HepG2 (cell line): ENCODE data around the gene GPR176. TPM values are rescaled to one million over a fixed set of nuclear protein-coding genes. Genes with fewer than 3 reads are reported as not detected.

ENCODE experiments used
- ARHGAP35 ChIP-seq: sonication (generic); formaldehyde crosslinking; IDR thresholded peaks from 2 replicates; pipeline ENCODE4 v1.9.0; 2022; ENCODE audit warnings: mild to moderate bottlenecking, inconsistent platforms, moderate library complexity, missing genetic modification reagents, borderline replicate concordance
- ARID5B ChIP-seq: IDR thresholded peaks from 2 replicates; pipeline ENCODE4 v1.4.0; 2020; ENCODE audit warnings: mild to moderate bottlenecking, missing genetic modification reagents
- BORCS8-MEF2B ChIP-seq: sonication (generic); formaldehyde crosslinking; IDR thresholded peaks from 2 replicates; pipeline ENCODE4 v1.8.0; 2022; ENCODE audit warnings: mild to moderate bottlenecking, missing genetic modification reagents
- BRF2 ChIP-seq: sonication (generic); formaldehyde crosslinking; IDR thresholded peaks from 2 replicates; pipeline ENCODE4 v1.8.1; 2022; ENCODE audit warnings: mild to moderate bottlenecking, missing genetic modification reagents
- CEBPB ChIP-seq: IDR thresholded peaks from 2 replicates; pipeline ENCODE4 v1.6.1; 2011; ENCODE audit warnings: low read depth, low read length, improper control_type of control experiment, borderline replicate concordance
- ERF ChIP-seq: IDR thresholded peaks from 2 replicates; pipeline ENCODE4 v1.6.1; 2018; ENCODE audit warnings: missing biosample characterization, missing genetic modification reagents
- HMG20B ChIP-seq: conservative IDR thresholded peaks from 2 replicates; pipeline ENCODE4 v1.6.1; 2016; ENCODE audit warnings: missing genetic modification reagents, missing compliant biosample characterization
- HNF4G ChIP-seq, 2 experiments: sonication (generic) in 1 of 2; formaldehyde crosslinking in 1 of 2; IDR thresholded peaks; 2 replicates each; pipeline versions ENCODE4 v1.4.0 to v1.6.1; 2011 to 2020; ENCODE audit warnings: borderline replicate concordance in 2 of 2, low read depth in 2 of 2, mild to moderate bottlenecking in 2 of 2, low read length in 1 of 2, missing genetic modification reagents in 1 of 2, moderate library complexity in 1 of 2
- IKZF1 ChIP-seq: fragments of 450-650 bp; IDR thresholded peaks from 2 replicates; pipeline ENCODE4 v1.7.1; 2016
- MTA1 ChIP-seq: sonication (generic); formaldehyde crosslinking; IDR thresholded peaks from 2 replicates; pipeline ENCODE4 v1.4.0; 2020; ENCODE audit warnings: missing genetic modification reagents, mild to moderate bottlenecking, borderline replicate concordance
- NAIF1 ChIP-seq: sonication (generic); formaldehyde crosslinking; IDR thresholded peaks from 2 replicates; pipeline ENCODE4 v1.5.0; 2020; ENCODE audit warnings: mild to moderate bottlenecking, missing genetic modification reagents, borderline replicate concordance
- NFE2L1 ChIP-seq: sonication (generic); formaldehyde crosslinking; IDR thresholded peaks from 2 replicates; pipeline ENCODE4 v1.4.0; 2020; ENCODE audit warnings: missing genetic modification reagents, mild to moderate bottlenecking, borderline replicate concordance
- PHF20 ChIP-seq: sonication (generic); formaldehyde crosslinking; IDR thresholded peaks from 2 replicates; pipeline ENCODE4 v1.5.0; 2020; ENCODE audit warnings: mild to moderate bottlenecking, missing genetic modification reagents
- ZBTB39 ChIP-seq: sonication (generic); formaldehyde crosslinking; IDR thresholded peaks from 2 replicates; pipeline ENCODE4 v1.5.0; 2020; ENCODE audit warnings: missing genetic modification reagents
- ZFP91 ChIP-seq: sonication (generic); formaldehyde crosslinking; IDR thresholded peaks from 2 replicates; pipeline ENCODE4 v1.9.0; 2022; ENCODE audit warnings: missing genetic modification reagents, mild to moderate bottlenecking, borderline replicate concordance
- ZNF121 ChIP-seq: sonication (generic); formaldehyde crosslinking; IDR thresholded peaks from 2 replicates; pipeline ENCODE4 v1.5.0; 2020; ENCODE audit warnings: mild to moderate bottlenecking, missing genetic modification reagents
- ZNF33A ChIP-seq: sonication (generic); formaldehyde crosslinking; IDR thresholded peaks from 2 replicates; pipeline ENCODE4 v1.5.1; 2020; ENCODE audit warnings: missing genetic modification reagents, mild to moderate bottlenecking, moderate library complexity, borderline replicate concordance
- ZNF354B ChIP-seq: sonication (generic); formaldehyde crosslinking; IDR thresholded peaks from 2 replicates; pipeline ENCODE4 v1.8.0; 2022; ENCODE audit warnings: mild to moderate bottlenecking, missing genetic modification reagents
- ZNF550 ChIP-seq: sonication (generic); formaldehyde crosslinking; IDR thresholded peaks from 2 replicates; pipeline ENCODE4 v1.4.0; 2020; ENCODE audit warnings: mild to moderate bottlenecking, missing genetic modification reagents, borderline replicate concordance
- ZNF619 ChIP-seq: sonication (generic); formaldehyde crosslinking; IDR thresholded peaks from 2 replicates; pipeline ENCODE4 v1.4.0; 2020; ENCODE audit warnings: mild to moderate bottlenecking, missing genetic modification reagents
- polyA plus RNA-seq, 8 experiments: library from polyadenylated mRNA; depleted of rRNA in 3 of 8; stranded (reverse) in 7 of 8; unstranded in 1 of 8; fragments of >200 nt; fragmentation: Illumina TruSeq in 4 of 8; extraction: Trizol in 4 of 8; gene quantifications; 2 replicates each; pipeline versions ENCODE4 v1.2.1 to v1.2.3, GENCODE V29; 2011 to 2016; ENCODE audit warnings: low read depth in 4 of 8, missing spikeins in 1 of 8, mixed read lengths in 1 of 8; ENCODE audit not compliant: insufficient read depth in 1 of 8
- total RNA-seq, 5 experiments: library from RNA; depleted of rRNA; stranded (reverse); fragments of >200 nt; fragmentation: Illumina TruSeq; extraction: Trizol; gene quantifications; 2 replicates each; pipeline ENCODE4 v1.2.3, GENCODE V29; 2016; ENCODE audit warnings: low read depth in 1 of 5

The GPR176 gene
- total and polyA plus RNA-seq, 2 of the 13 experiments (the other 11 are each of a cell fraction or from before 2014, with no cell fraction given): 0.11 to 0.20 TPM

GRCh38 chr15:39919748-39920509 is at the start of gene GPR176 (continued):
- TF ChIP-seq ZBTB39 (CRISPR knock-in tag): no peak
- TF ChIP-seq BRF2 (CRISPR knock-in tag): no peak
- TF ChIP-seq ZNF354B (CRISPR knock-in tag): no peak
- peak; percentile 57; the same call in 1 of the 2 replicates for TF ChIP-seq ZFP91
- no peak for TF ChIP-seq CEBPB
- TF ChIP-seq HNF4G (IDR thresholded peaks at IDR 0.05; ENCODE audit: borderline replicate concordance, low read depth, low read length): no peak
- no peak for TF ChIP-seq HNF4G (CRISPR knock-in tag; IDR thresholded peaks at IDR 0.05; ENCODE audit: borderline replicate concordance, low read depth)
- TF ChIP-seq ARID5B (CRISPR knock-in tag): no peak
- TF ChIP-seq IKZF1: no peak
- no peak for TF ChIP-seq ZNF121
- TF ChIP-seq ZNF33A: no peak
- no peak for TF ChIP-seq ARHGAP35 (CRISPR knock-in tag)
- TF ChIP-seq BORCS8-MEF2B: no peak
- no peak for TF ChIP-seq HMG20B (CRISPR knock-in tag)
- no peak for TF ChIP-seq ERF (CRISPR knock-in tag)
- TF ChIP-seq PHF20 (CRISPR knock-in tag): 0 out of 2 replicates have a peak, but pooled peaks have one; percentile 14
- TF ChIP-seq NFE2L1: no peak
- no peak for TF ChIP-seq ZNF619
- TF ChIP-seq MTA1: no peak
- TF ChIP-seq ZNF550 (CRISPR knock-in tag): no peak
- TF ChIP-seq NAIF1 (CRISPR knock-in tag): no peak
